Prostate gland (tissue), 2 donors: ENCODE results near the gene ACACB.

Experiments
- POLR2A ChIP-seq: fragments of 450-650 bp; IDR thresholded peaks from one replicate; pipeline ENCODE4 v1.6.1; 2016; ENCODE audit warnings: antibody characterized with exemption, mild to moderate bottlenecking
- TF ChIP-seq, protein P1 (sequence below), 4 experiments: fragments of 200-600 bp in 2 of 4; fragments of 450-650 bp in 2 of 4; sonication (generic) in 2 of 4; IDR thresholded peaks; 1 replicate in 3 of 4; 2 replicates in 1 of 4; pipeline ENCODE4 v1.5.1; 2016 to 2019; ENCODE audit warnings: antibody characterized with exemption in 4 of 4, mild to moderate bottlenecking in 2 of 4, moderate library complexity in 2 of 4

DNA sequence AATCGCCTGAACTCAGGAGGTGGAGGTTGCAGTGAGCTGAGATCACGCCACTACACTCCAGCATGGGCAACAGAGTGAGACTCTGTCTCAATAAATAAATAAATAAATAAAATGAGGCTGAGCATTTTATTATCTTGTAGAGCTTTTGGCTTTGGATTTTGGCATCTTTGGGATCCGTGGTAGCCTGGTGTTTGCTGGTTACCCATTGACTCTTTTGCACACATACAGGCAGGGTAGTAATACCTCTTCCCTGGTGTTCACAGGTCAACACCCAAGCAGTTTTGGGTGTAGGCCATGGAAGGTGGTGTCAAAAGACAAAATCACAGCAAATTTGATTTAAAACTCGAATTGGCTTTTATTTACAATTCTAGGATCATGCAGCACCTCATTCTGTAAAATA lies 27.8 kb downstream of the ACACB start:
- TF ChIP-seq POLR2A: no peak
- TF ChIP-seq, protein P1, sequence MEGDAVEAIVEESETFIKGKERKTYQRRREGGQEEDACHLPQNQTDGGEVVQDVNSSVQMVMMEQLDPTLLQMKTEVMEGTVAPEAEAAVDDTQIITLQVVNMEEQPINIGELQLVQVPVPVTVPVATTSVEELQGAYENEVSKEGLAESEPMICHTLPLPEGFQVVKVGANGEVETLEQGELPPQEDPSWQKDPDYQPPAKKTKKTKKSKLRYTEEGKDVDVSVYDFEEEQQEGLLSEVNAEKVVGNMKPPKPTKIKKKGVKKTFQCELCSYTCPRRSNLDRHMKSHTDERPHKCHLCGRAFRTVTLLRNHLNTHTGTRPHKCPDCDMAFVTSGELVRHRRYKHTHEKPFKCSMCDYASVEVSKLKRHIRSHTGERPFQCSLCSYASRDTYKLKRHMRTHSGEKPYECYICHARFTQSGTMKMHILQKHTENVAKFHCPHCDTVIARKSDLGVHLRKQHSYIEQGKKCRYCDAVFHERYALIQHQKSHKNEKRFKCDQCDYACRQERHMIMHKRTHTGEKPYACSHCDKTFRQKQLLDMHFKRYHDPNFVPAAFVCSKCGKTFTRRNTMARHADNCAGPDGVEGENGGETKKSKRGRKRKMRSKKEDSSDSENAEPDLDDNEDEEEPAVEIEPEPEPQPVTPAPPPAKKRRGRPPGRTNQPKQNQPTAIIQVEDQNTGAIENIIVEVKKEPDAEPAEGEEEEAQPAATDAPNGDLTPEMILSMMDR (IDR thresholded peaks at IDR 0.05): no peak
